Glomerular visceral epithelial cell (primary cell): ENCODE data around the gene EGFL7.

ENCODE experiments used
- DNase-seq: peaks from one replicate; pipeline ENCODE4 v3.0.0-alpha.2; 2016; ENCODE audit errors: extremely low spot score

The EGFL7 gene

DNA sequence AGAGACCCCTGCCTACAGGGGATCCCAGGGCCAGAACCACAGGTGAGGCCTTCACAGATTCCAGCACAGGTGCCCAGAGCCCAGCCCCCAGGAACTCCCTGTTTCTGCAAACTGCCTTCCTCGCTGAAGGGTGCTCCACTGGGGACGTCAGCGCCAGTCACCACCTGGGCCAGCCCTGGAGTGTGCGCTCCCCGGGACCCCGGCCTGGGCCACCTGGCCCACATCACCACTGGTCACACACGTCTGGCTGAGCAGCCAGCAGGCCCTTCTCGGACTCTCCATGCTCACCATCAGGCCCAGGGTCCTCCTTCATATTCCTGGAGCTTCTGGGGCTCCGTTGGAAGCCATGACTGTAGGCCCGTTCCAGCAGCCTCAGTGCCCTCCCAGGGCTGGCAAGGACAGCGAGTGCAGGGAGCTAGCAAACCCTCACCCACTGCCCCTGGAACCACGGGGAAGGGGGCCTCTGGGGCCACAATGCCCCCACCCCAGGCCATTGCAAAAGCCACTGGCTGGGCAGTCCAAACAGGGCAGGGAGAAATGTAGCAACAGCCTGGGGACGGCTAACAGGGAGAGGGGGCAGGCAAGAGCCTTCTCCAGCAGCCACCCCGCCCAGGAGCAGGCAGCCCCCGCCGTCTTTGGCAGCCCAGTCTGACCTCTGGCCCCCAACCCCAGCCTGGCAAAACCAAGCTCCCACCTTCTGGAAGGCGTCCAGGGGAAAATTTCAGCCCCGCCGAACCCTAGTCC lies 23.2 kb downstream of the EGFL7 start:
- no peak for DNase-seq

DNA sequence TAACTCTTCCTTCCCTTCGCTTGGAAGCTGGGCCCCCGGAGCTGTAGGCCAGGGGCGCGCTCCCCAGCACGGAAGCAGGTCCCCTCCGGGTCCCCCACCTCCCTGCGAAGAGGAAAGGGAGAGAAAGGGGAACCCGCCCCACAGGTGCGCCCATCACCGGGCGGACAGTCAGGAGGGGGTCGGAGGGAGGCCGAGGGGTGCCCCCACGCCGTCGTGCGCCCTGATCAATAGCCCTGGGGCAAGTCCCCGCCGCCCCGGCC lies 23.7 kb downstream of the EGFL7 start:
- no peak for DNase-seq

DNA sequence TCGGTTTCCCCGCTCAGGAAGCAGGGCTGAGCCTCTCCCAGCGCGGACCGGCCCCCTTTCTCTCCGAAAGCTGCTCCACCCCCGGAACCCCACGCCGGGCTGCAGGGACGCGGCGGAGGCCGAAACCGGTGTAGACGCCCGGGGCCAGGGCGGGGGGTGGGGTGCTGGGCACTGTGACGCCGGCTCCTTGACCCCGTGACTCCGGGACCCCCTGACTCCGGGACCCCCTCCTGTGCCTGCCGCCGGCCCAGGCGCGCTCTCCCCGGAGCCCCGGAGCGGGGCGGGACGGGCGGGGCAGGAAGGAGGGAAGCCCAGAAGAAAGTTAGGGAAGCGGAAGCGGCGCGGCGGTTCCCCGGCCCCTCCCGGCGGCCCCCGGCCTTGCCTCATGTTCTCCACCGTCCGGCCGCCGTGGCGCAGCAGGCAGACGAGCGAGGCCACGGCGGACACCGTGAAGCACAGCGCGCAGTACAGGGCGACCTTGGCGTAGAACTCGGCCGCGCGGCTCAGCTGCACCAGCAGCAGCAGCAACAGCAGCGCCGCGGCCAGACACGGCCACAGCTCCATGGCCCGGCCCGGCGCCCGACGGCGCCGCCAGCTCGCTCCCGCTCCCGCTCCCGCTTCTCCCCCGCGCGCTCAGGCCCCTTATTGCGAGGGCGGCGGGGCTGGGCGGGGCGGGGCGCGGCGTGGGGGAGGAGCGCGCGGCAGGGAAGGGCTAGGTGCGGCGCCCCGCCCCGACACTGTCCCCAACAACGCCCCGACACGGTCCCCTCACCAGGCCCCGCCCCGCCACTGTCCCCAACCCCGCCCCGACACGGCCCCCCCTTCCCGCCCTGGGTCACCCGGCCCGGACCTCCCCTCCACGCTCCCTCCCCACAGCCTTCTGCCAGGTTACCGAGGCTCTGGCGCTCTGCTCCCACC lies 24.3 kb downstream of the EGFL7 start, which contains the start of gene AGPAT2:
Gene AGPAT2 (minus strand): TSS at position 664 of the 918 bp plus-strand sequence. CDS start 100 bp downstream, at position 564.
- DNase-seq, result peak; percentile 65

DNA sequence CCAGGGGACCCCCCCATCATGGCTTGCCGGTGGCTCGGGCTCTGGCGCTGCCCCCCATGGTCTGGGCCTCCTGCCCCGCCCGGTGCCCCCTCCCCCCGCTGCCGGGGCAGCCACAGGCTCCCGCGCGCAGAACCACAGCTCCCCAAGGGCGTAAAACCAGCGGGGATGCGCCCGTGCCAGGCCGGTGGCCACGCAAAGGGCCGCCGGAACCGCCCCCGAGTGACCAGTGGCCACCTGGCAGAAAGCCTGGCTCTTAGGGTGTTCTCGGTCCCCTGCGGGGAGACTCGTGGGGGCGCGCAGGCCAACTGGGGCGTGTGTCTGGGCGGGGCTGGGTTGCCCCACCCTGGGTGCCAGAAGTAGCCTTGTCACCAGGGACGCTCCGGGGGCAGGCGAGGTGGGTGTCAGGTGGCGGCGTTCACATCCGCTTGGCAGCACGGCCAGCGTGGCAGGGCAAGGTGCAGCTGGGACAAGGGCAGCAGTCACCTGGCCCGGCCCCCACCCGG lies 25.1 kb downstream of the EGFL7 start:
- no peak for DNase-seq

DNA sequence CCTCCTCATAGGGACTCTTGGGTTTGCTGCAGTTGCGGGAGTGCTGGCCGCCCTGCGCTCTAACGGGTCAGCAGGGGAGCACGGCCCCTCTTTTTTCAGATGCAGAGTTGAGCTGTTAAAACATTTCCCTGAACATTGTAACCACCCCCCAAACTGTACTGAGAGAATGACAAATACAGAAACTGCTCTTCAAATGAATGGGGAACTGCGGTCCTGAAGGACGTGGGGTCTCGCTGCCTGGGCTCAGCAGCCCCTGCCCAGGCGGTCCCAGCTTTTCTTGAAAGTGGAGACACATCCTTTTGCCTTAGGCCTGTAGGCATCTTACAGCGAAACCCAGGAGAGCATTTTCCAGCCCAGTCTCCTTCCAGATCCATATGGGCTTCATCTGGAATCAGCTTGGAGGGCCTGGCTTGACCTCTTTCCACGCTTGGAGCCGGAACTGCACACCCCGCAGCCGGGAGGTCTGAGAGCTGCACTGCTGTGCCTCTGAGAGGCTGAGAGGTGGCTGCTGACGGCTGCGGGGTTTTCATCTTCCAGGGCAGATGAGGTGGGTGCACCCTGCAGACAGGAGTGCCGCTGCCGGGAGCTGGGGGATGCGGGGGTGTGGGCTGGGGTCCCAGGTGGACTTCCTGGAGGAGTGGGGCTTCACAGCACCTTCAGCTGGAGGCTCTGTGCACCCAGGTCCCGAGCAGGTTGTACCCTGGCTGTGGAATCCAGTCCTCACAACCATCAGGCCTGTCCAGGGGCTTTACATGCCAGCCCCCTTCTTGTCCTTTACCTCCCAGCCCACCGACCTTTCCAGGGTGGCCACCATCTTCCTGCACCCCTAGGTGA lies 25.8 kb downstream of the EGFL7 start:
- no peak for DNase-seq

DNA sequence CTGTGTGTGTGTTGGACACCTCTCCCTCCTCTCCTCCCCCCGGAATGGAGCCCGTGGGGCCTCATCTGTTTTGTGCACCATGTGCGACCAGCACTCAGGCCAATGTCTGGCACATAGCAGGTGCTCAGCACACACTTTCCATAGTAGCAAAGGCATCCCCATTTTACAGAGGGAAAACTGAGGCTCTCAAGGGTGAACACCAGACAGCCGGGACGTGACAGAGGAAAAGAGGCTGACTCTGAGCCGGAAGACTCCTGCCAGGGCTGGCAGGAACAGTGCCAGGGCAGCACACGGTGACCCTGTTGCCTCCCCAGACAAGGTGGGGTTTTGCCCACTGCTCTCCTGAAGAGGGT lies 26.4 kb downstream of the EGFL7 start:
- no peak for DNase-seq

DNA sequence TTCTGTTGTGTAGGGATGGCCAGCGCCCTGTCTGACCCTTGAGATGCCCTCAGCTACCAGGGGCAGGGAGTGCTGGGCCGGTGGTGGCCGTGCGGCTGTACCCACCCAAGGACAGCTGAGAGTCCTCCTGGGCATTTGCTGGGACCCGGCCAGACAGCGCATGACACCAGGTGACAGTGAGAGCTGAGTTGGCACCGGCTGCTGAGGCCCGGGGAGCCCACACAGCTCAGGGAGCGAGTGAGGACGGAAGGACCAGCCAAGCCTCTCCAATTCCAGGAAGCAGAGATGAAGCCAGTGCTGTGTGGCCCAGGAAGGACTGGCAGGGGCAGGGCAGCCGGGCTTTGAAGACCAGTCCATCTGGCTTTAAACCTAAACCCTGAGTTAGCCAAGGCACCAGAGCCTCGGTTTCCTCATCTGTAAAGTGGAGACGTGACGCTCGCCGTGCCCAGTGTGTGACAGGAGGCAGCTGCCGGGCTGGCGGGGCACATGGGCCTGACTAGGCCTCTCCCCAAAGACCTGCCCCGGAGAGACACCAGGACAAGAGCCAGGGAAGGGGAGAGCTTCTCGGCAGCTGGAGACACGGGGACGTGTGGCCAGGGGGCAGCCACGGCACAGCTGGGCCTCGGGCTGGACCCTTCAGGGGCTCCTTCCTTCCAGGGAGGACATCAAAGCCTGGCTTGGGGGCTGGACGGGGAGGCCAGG lies 27.5 kb downstream of the EGFL7 start:
- DNase-seq, result no peak

DNA sequence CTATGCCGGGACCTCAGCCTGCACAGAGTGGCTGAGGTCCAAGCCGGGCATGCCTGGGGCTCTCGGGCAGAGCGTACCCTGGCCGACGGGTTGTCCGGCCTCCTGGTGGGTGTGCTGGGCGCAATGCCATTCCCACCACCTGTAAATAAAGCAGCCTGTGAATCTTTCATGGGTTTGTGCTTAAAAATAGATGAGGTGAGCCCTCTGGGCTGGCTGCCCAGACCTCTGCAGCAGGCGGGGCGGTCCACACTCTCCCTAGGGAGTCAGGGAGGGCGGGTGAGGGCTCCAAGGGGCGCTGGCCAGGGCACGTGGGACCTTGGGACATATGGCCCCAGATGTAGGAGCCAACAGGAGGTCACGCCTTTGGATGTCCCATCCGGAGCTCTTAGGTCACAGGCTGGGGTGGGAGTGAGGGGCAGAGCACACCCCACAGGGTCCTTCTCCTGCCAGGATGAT lies 28.1 kb downstream of the EGFL7 start:
- DNase-seq, result no peak

DNA sequence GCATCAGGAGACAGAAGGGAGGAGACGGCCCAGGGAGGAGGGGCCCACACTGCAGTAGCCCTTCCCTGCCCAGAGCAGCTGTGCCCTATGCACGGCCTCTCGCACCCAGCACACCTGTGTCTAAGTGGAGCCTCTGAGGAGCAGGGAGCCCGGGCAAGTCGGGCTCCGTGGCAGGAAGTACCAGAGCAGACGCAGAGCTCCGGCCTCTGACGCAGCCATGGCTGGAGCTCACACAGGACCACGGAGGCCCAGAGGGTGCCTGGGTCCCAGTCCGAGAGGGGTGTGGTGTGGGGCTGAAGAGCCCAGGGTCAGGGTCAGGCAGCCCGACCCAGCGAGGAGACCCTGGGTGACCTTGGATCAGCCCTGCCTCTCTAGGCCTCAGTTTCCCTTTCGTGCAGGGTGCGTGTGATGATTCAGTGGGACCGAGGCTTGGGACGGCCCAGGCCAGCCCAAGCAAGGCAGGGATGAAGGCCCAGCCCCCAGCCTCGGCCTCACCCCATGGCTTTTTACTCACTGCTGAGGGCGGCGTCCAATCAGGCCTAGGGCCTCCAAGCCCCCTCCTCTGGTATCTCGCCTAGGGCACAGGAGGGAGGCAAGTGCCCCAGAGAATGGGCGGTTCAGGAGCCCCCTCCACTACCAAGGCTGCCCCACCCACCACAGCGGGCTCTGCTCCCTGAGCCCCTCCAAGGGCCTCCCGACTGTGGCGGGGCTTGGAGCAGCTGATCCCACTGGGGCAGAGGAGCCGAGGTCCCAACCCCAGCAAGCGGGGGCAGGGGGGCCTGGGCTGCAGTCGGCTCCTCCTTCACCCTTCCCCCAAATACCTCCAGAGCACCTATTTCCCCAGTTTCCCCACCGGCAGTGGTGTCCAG lies 28.8 kb downstream of the EGFL7 start:
- DNase-seq, result no peak

DNA sequence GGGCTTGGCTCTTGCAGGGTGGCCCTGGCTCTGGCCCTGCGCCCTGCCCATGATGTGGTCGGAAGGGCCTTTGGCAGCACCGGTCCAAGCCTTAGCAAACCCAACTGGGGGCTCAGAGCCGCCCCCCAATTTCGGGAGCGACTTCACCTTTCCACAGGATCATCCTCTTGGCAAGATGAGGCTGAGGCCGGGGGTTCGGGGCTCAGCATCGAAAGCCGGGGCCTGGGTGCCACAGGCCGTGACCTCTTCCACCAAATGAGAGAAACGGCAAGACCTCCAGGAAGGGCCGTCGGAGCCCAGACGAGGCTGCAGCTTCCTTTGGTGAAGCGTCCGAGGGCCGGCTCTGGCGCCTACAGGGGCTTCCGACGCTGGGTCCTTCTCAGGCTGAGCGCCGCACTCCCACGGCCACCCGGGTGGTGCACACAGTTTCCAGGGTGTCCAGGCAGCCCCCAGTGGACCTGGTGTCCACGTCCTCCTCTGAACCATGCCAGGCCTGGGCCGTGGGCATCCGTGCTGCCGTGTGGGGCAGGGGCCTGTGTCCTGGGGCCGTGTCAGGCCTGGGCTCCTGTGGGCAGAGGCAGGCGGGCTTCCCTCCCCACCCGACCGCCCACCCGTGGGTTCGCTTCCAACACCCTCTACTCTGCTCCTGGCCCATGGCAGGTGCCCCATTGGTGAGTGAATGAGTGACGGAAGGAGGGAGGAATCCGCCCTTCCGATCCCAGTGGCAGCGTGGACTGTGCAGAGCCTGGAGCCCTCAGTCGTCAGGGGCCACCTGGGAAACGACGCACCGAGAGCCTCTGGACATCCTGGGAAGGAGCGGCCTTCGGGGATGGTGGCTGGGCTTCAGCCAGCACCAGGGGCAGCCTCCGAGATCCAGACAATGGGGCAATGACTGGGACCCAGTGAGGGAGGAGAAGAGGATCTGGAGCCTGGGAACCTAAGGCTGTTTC lies 29.7 kb downstream of the EGFL7 start:
- DNase-seq, result no peak

DNA sequence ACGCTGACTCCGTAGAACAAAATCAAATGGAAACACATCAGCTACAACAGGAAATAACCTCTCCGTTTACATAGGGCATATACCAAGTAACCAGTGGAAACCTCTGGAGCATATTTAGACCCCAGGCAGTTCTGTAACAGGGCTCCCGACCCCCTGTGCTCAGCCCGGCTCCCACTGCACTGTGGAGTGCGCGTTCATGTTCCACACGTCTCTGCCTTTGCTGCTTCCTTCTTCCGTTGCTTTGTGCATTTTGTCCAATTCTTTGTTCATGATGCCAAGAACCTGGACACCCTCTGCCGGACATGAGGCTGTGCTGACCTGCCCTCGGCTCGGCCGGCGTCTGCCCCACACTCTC lies 30.4 kb downstream of the EGFL7 start:
- DNase-seq, result no peak

DNA sequence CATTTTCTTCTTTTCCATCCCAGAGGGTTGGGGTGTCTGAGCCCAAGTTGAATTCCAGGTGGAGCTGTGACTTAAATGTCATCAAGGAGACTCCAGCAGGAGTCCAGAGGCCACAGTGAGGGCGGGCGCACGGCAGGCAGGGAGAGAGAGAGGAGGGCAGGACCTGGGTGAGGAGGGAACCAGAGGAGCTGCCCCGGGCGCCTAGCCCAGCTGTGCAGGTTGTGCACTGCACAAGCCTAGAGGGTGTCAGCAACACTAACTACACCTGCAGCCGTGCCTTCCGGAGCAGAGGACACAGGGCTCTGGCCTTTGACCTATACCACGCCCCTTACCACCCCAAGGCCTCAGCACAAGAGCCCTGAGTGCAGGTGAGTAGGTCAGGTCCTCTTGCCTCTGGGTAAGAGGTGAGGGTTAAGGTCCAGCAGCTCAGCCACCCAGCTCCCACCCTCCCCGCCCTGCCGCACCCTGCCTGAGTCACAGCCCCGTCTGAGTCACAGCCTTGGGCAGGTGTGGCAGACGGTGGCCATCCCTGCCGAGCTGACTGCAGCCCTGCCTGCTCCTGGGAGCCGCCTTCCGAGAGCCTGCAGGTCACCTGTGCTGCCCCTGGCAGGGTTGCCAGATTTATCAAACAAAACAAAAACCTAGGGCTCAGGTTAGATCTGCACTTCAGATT lies 30.9 kb downstream of the EGFL7 start:
- peak; percentile 75 for DNase-seq

DNA sequence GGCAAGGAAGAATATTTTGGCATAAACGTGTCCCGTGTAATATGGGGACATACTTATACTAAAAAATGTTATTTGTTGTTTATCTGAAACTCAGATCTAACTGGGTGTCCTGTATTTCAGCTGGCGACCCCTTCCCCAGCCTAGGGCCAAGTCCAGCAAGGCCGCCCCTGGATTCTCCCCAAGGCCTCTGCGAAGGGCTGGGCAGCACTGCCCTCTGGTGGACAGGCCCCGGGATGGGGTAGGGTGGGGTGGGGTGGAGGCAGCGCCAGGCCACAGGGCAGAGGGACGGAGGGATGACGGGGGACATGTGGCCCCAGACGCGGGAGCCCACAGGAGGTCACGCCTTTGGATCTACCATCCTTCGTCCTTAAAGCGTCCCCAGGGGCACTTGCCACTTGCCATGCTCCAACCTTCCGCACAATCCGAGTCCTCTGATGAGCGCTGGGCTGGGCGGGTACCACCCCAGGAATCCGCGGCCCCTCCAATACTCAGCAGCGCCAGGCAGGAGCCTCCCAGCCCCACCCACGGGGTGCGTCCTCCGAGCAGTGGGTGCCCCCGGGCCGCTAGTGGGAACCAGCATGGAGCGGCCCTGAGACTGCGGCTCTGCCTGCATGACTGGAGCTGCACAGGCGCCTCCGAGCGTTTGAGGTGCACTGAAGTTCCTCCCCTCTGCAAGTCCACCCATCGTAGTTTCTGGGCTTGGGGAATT lies 31.6 kb downstream of the EGFL7 start:
- DNase-seq, result peak; percentile 40

DNA sequence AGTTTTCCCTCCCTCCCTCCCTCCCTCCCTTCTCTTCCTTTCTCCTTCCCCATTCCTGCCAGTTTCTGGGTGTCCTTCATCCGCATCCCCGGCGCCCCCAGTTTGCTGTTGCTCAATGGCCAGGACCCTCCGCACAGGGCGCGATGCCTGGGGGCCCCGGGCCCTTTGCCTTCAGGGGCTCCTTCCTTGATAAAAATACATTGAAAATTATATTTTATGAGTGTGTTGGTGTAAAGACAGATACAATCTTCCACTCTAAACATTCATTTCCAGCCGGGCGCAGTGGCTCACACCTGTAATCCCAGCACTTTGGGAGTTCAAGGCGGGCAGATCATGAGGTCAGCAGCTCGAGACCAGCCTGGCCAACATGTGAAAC lies 32.1 kb downstream of the EGFL7 start:
- no peak for DNase-seq

DNA sequence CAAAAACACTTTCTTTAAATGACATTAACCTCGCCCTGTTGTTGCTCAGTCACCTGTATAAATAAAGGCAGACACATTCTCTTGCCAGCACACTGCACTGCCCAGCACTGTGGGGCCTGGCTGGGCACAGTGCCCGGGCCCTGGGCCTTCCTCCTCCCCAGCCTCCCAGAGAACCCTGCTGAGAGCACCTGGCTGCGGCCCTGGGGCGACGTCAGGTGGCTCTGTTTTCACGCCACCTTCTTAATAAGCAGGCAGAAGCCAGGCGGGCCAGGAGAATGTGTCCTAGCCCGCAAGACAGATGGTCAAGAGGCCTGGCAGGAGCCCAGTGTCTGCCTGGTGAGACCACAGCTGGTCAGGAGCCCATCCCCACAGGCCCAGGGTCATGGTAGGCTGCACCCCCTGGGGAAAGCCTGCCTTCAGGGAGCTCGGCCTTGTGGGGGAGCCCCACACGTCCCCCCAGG lies 32.7 kb downstream of the EGFL7 start:
- peak; percentile 79 for DNase-seq

DNA sequence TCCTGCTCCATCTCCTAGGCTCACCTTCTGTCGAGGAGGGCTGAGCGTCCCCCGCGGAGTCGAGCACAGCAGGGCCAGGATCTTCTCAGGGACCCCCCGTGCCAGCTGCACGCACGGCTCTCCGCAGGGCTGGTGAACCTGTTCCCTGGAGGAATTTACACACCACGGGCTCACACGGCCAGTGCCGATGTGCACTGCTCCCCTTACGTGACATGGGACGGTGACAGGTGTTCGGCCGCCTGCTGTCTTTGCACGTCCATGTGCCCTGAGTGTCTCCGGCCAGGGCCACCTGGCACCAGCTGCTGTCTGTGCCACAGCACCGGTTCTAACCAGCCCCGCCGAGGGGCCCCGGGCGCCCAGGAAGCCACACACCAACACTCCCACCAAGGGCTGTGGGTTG lies 33.2 kb downstream of the EGFL7 start:
- DNase-seq, result no peak

DNA sequence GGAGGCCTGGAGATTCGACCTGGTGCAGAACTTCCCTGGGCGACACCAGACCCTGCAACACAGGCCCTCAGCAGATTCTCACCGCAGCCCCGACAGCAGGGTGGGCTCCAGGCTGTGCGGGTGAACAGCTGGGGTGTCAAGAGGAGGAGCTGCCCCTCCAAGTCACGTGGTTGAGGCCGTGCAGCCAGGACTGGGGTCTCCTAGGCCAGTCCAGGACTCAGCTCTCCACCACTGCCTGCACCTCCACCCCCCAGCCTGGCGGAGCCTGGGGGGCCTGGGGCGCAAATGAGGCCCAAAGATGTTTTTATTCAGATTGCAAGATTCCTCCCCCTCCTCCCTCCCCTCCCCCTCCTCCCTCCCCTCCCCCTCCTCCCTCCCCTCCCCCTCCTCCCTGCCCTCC lies 33.8 kb downstream of the EGFL7 start:
- no peak for DNase-seq

DNA sequence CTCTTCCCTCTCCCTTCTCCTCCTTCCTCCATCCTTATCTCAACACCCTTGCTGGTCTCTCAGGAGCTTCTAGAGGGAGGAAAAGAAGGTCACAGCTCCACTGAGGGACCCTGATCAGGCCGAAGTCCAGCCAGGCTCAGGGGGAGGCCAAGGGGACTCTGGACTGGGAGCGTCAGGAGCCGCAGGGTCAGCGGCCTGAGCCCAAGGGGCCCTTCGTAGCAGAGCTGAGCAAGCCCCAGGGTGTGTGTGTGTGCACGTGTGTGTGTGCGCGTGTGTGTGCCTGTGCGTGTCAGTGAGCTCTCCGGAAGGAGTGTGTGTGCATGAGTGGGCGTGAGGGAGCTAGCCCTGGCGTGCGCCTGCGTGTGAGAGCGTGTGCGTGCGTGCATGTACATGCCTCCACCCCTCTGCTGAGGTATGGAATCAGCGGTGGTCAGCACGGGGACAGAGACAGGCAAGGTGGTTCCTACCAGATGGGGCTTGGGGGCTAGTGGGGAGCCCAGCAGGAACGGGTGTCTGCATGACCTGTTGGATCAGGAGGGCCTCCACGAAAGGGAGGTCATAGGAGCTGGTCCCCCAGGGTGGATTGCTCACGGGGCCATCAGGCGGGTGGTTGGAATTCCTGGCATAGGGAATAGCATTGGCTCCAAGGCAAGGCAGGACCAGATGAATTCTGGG lies 34.6 kb downstream of the EGFL7 start:
- DNase-seq, result no peak
